Endothelial cell of hepatic sinusoid (primary cell): Measurements from ENCODE around the gene VLDLR.

ENCODE experiments used
- in situ Hi-C: cut with HindIII; loops from 2 replicates; pipeline ENCODE4 v1.10.0; 2017; ENCODE audit warnings: low sequenced_read_pairs

The VLDLR gene

GRCh38 chr9:2662496-2662895 lies 40.9 kb downstream of the VLDLR start:
- in situ Hi-C loops: loop anchor here (25.0 kb wide), 1 partner anchor 100 kb away; no protein-coding TSS in a partner anchor

- in situ Hi-C loops: loop anchor here (25.0 kb wide), 1 partner anchor 99 kb away; no protein-coding TSS in a partner anchor
Measured at GRCh38 chr9:2663461-2664173, 42.0 kb downstream of the VLDLR start.

- in situ Hi-C loops: loop anchor here (25.0 kb wide), 1 partner anchor 98 kb away; no protein-coding TSS in a partner anchor
Measured at GRCh38 chr9:2664174-2665065, 42.8 kb downstream of the VLDLR start.

GRCh38 chr9:2666569-2666968 lies 45.0 kb downstream of the VLDLR start:
- in situ Hi-C loops: loop anchor here (25.0 kb wide), 1 partner anchor 96 kb away; no protein-coding TSS in a partner anchor

- in situ Hi-C loops: loop anchor here (25.0 kb wide), 1 partner anchor 89 kb away; no protein-coding TSS in a partner anchor
Measured at GRCh38 chr9:2673161-2673560, 51.6 kb downstream of the VLDLR start.

GRCh38 chr9:2674141-2674824 lies 52.7 kb downstream of the VLDLR start:
- in situ Hi-C loops: loop anchor here (25.0 kb wide), 1 partner anchor 88 kb away; no protein-coding TSS in a partner anchor

- in situ Hi-C loops: no loop called here
Measured at GRCh38 chr9:2675834-2676233, 54.2 kb downstream of the VLDLR start.

- in situ Hi-C loops: no loop called here
Measured at GRCh38 chr9:2676466-2676865, 54.9 kb downstream of the VLDLR start.

- in situ Hi-C loops: no loop called here
Measured at GRCh38 chr9:2677915-2678889, 56.6 kb downstream of the VLDLR start.

GRCh38 chr9:2679011-2679410 lies 57.4 kb downstream of the VLDLR start:
- in situ Hi-C loops: no loop called here

- in situ Hi-C loops: no loop called here
Measured at GRCh38 chr9:2681981-2682380, 60.4 kb downstream of the VLDLR start.

- in situ Hi-C loops: no loop called here
Measured at GRCh38 chr9:2686911-2687310, 65.3 kb downstream of the VLDLR start.

GRCh38 chr9:2688636-2689035 lies 67.0 kb downstream of the VLDLR start:
- in situ Hi-C loops: no loop called here

- in situ Hi-C loops: no loop called here
Measured at GRCh38 chr9:2691212-2691611, 69.6 kb downstream of the VLDLR start.

GRCh38 chr9:2691626-2692025 lies 70.0 kb downstream of the VLDLR start:
- in situ Hi-C loops: no loop called here

- in situ Hi-C loops: no loop called here
Measured at GRCh38 chr9:2693056-2693455, 71.5 kb downstream of the VLDLR start.

GRCh38 chr9:2697492-2697891 lies 75.9 kb downstream of the VLDLR start:
- in situ Hi-C loops: no loop called here

- in situ Hi-C loops: no loop called here
Measured at GRCh38 chr9:2700398-2700797, 78.8 kb downstream of the VLDLR start.

- in situ Hi-C loops: no loop called here
Measured at GRCh38 chr9:2700909-2701550, 79.4 kb downstream of the VLDLR start.
